Uterus (tissue), 2 donors: ENCODE data around the gene MOGAT2.

Source experiments
- CTCF ChIP-seq, 4 experiments: fragments of 200-600 bp in 2 of 4; fragments of 450-650 bp in 2 of 4; sonication (generic) in 2 of 4; IDR thresholded peaks; one replicate each; pipeline ENCODE4 v1.5.1; 2016 to 2019; ENCODE audit warnings: antibody characterized with exemption in 4 of 4, mild to moderate bottlenecking in 2 of 4, moderate library complexity in 1 of 4
- POLR2A ChIP-seq, 2 donors: fragments of 450-650 bp; IDR thresholded peaks; one replicate each; pipeline ENCODE4 v1.6.1; 2016; ENCODE audit warnings: antibody characterized with exemption in 2 of 2, mild to moderate bottlenecking in 1 of 2, moderate library complexity in 1 of 2

GRCh38 chr11:75706260-75706729, 11.3 kb upstream of the MOGAT2 start:
- no peak for TF ChIP-seq POLR2A (IDR thresholded peaks at IDR 0.05)
- peak; percentile 71 to 90 (median 82) for TF ChIP-seq CTCF (IDR thresholded peaks at IDR 0.05)
